Loucy (cell line): ENCODE data around the gene CSF3R.

Experiments
- CTCF ChIP-seq: fragments of 200-600 bp; sonication (generic); conservative IDR thresholded peaks from 2 replicates; pipeline ENCODE4 v1.5.1; 2014; ENCODE audit warnings: mild to moderate bottlenecking, antibody characterized with exemption, low read length
- EZH2phosphoT487 ChIP-seq: fragments of 200-600 bp; IDR thresholded peaks from 2 replicates; pipeline ENCODE4 v1.6.1; 2018; ENCODE audit warnings: antibody characterized with exemption, mild to moderate bottlenecking, moderate library complexity, borderline replicate concordance

GRCh38 chr1:36520771-36521420 is 38.2 kb upstream of the CSF3R start:
- no peak for TF ChIP-seq EZH2phosphoT487
- TF ChIP-seq CTCF = no peak
